Measurements from ENCODE around the gene RXFP4. TPM values are rescaled to one million over a fixed set of nuclear protein-coding genes. Genes with fewer than 3 reads are reported as not detected.
A peak's percentile ranks its signal among the peaks of the same experiment; 100 is the strongest.
"Not testable (repeated sequence)": the region's sequence is repeated elsewhere in the genome, so short reads cannot be mapped to it uniquely, and the experiment has no call there.

RXFP4 gene
- total RNA-seq, 1 donor from 2014 or later = not detected

- no peak for DNase-seq
Measured at GRCh38 chr1:155978973-155979429, 37.6 kb downstream of the RXFP4 start.

- no peak for DNase-seq
Measured at GRCh38 chr1:155979597-155980343, 38.3 kb downstream of the RXFP4 start.

GRCh38 chr1:155981266-155982088 is 40.0 kb downstream of the RXFP4 start:
- DNase-seq = peak; percentile 56

GRCh38 chr1:155982106-155982505 is 40.7 kb downstream of the RXFP4 start:
- no peak for DNase-seq

GRCh38 chr1:155983191-155984024 is 42.0 kb downstream of the RXFP4 start:
- no peak for DNase-seq

GRCh38 chr1:155984341-155984740 is 42.9 kb downstream of the RXFP4 start:
- DNase-seq = no peak

- DNase-seq = not testable (repeated sequence)
Measured at GRCh38 chr1:155984903-155985645, 43.6 kb downstream of the RXFP4 start.

- peak; percentile 84 for DNase-seq
Measured at GRCh38 chr1:155989242-155990004, 48.0 kb downstream of the RXFP4 start.

- no peak for DNase-seq
Measured at GRCh38 chr1:155990005-155990739, 48.7 kb downstream of the RXFP4 start.

Other genes starting within 250 kb of the RXFP4 start
- gene GON4L, start 84.4 kb upstream of the RXFP4 start, total RNA-seq = 31.8 and 34.3 TPM in 2 replicates
- 35.9 and 41.0 TPM in 2 replicates for gene SYT11, start 82.1 kb upstream of the RXFP4 start, total RNA-seq
- 59.4 and 60.6 TPM in 2 replicates for gene RIT1, start 30.3 kb upstream of the RXFP4 start, total RNA-seq
- gene KHDC4, start 7.2 kb upstream of the RXFP4 start, total RNA-seq = 25.7 and 32.8 TPM in 2 replicates
- gene ARHGEF2, start 36.9 kb downstream of the RXFP4 start, total RNA-seq = 101 and 147 TPM in 2 replicates
- 516 and 723 TPM in 2 replicates for gene SSR2, start 79.3 kb downstream of the RXFP4 start, total RNA-seq
- 16.3 and 23.4 TPM in 2 replicates for gene UBQLN4, start 112.2 kb downstream of the RXFP4 start, total RNA-seq
- gene LAMTOR2, start 113.1 kb downstream of the RXFP4 start, total RNA-seq = 69.3 and 103 TPM in 2 replicates
- gene RAB25, start 119.5 kb downstream of the RXFP4 start, total RNA-seq = not detected in 2 replicates
- 4.8 and 8.8 TPM in 2 replicates for gene MEX3A, start 140.8 kb downstream of the RXFP4 start, total RNA-seq
- 502 and 945 TPM in 2 replicates for gene LMNA, start 173.1 kb downstream of the RXFP4 start, total RNA-seq
- gene SEMA4A, start 211.9 kb downstream of the RXFP4 start, total RNA-seq = 0.68 and 0.74 TPM in 2 replicates

All from dermis blood vessel endothelial cell (primary cell).